HK-2 (cell line): Measurements from ENCODE around the gene PDPK1.
"Not testable (repeated sequence)": the region's sequence is repeated elsewhere in the genome, so short reads cannot be mapped to it uniquely, and the experiment has no call there.

Experiments
- DNase-seq: peaks from one replicate; pipeline ENCODE4 v3.0.0-alpha.2; 2018; ENCODE audit not compliant: unreplicated experiment

Gene PDPK1

DNA sequence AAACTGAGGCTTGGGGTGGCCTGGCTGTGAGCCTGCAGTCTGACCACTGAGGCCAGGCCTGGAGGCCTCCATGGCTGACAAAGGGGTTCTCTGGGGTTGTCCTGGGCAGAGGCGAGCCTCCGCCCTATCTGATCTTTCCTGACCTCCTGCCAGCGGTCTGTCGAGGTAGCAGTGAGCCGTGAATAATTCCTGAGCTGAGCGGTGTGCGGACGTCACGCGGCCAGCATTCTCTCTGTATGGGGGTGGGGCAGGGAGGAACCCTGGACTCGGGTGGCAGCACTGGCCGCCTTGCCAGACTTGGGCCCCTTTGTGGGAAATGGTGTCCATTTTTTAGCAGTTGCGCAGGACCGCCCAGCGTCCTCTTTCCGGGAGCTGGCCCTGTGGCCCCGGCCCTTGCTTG is 74.1 kb downstream of the PDPK1 start:
- not testable (repeated sequence) for DNase-seq

DNA sequence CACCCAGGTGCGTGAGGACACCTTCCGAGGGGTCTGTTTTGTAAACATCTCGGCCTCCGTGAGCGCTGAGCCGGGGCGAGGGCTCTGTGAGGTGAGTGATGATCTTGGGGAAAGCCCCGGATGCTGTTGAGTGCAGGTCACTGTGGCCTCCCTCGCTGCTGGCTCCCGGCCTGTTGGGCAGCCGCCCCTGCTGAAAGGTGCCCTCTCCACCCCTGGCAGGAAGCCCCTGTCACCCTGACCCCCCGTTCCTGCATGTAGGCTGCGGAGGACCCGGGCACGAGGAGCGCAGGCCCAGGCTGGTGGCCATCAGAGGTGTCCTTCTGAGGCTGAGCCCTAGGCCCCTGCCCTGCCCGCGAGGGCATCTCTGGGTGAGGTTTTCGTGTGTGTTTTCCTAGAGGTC is 75.4 kb downstream of the PDPK1 start:
- not testable (repeated sequence) for DNase-seq

DNA sequence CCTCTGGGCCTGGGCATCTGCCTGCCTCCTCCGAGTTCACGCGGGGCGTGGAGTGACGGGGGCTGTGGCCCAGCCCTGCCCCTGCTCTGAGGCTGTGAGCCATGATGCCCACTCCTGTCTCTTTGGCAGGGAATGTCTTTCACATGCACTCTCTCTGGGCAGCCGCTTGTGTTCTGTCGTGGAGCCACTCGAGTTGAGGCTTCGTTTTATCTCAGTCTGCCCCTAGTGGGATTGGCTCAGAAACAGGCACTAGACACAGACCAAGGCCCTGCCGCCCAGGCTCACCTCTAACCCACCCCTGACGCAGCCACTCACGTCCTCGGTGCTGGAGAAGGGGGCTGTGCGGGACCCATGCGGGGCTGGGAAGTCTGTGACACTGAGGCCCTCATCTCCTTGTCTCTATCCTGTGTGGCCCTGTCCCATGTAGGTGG is 77.0 kb downstream of the PDPK1 start:
- DNase-seq: no peak

- not testable (repeated sequence) for DNase-seq
These were observed 81.1 kb downstream of the PDPK1 start for GRCh38 chr16:2618964-2619363.

DNA sequence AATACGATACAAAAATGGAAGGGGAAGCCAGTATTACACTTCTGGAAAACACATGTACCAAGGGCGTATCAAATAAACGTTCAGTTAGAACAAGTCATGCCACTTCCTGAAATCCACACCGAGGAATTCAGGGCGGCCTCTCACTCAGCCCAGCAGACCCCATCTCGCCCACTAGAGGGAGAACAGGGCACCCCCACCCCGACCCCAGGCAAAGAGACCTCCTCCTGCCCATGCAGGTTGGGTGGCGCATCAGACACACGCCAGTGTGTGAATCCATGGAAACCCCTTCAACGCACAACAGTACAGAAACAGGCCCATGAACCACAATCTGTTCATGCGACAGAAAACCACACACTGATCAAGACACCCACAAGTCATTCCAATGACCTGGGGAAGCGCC is 81.8 kb downstream of the PDPK1 start:
- not testable (repeated sequence) for DNase-seq

DNA sequence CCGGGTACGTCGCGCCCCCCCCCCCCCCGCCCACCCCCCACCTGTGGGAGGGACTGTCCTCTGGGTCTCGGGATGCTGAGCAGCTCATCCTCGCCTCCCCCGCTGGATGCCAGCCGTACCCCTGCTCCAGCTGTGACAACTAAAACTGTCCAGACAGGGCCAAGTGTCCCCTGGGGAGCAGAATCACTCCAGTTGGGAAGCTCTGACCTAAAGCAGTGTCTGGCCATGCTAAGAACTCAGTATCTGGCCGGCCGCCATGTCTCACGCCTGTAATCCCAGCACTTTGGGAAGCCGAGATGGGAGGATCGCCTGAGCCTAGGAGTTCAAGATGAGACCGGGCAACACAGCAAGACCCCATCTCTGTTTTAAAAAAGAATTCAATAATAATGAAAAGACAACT is 83.0 kb downstream of the PDPK1 start:
- not testable (repeated sequence) for DNase-seq

DNA sequence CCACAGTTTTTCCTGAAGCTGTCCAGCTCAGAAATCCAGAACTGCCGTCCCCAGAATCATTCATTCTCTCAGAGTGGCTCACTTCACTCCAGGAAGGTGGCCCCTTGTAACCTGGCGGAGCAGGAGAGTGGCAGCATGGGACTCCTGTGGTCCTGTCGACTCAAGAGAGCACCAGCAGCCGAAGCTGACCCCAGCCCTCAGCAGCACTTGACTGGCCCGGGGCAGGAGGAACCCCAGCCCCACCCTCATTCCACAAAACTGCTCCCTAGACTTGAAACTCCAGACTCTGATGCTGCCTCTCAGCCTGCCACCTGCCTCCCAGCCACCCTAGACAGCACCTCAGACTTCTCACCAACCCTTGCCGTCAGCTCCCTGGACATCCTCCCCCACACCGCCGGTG is 83.6 kb downstream of the PDPK1 start:
- not testable (repeated sequence) for DNase-seq

- DNase-seq: not testable (repeated sequence)
These were observed 89.3 kb downstream of the PDPK1 start for GRCh38 chr16:2627075-2627474.

- DNase-seq: not testable (repeated sequence)
These were observed 93.4 kb downstream of the PDPK1 start for GRCh38 chr16:2631203-2631602.

DNA sequence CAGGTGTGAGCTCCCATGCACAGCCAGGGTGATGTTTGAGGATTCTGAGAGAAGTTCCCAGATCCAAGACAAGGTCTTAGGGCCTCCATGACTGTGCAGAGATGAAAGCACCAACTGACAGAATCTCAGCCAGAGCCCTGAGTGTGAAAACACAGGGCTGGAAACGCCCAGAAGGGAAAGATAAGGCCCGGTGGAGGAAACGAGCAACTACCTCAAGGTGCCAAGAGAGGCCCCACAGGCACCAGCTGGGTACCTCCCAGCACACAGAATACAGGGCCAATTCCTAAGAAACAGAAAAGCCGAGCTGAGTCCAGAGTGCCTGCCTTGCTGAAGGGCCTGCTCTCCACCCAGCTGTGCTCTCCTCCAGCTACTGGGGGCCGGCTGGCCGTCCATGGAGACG is 94.5 kb downstream of the PDPK1 start:
- DNase-seq: not testable (repeated sequence)

DNA sequence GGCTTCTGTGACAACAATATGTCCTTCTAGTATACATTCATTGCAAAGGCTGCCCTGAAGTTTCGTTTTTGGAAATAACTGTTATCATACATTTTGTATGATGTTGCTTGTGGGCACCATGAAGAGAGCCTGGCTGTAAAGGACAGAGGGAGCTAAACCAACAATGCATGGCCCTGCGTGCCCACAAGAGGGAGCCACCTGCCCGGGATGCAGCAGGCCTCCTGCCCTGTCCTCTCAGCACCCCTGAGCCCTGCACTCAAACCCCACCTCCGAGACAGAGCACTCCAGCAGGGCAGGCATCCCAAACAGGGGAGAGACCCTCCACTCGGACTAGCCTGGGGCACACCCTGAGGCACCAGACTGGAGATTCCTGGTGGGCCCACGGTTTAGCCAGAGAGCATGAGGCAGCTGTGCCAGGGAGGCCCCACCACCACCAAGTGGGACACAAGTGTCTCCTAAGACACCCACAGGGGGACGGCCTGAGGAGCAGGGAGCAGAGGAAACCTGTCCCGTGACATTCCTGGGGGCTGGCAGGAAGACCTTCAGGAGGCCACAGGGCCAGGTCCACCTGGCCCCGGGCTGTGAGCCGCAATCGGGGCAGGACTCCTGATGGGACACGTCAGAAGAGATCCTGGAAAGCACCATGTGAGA is 101.4 kb downstream of the PDPK1 start:
- not testable (repeated sequence) for DNase-seq

GRCh38 chr16:2639722-2640072 is 101.9 kb downstream of the PDPK1 start:
- DNase-seq: not testable (repeated sequence)

DNA sequence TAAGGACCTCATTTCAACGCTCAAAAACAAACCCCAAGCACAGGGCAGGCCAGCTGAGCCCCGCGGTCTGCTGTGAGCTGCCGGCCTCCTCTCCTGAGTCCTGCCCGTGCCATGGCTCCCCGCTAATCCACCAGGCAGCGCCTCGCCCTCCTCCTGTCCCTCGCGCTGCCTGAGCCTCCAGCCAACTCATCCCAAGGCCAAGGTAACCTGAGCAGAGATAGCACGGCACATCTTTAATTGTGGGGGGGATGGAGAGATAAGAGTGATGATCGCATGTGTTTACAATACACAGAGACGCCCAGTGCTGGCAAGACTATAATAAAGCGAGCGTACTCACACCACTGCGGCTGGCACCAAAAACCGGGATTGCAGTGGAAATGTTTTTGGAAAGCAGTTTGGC is 104.7 kb downstream of the PDPK1 start:
- not testable (repeated sequence) for DNase-seq

- not testable (repeated sequence) for DNase-seq
These were observed 107.1 kb downstream of the PDPK1 start for GRCh38 chr16:2644754-2645453.

DNA sequence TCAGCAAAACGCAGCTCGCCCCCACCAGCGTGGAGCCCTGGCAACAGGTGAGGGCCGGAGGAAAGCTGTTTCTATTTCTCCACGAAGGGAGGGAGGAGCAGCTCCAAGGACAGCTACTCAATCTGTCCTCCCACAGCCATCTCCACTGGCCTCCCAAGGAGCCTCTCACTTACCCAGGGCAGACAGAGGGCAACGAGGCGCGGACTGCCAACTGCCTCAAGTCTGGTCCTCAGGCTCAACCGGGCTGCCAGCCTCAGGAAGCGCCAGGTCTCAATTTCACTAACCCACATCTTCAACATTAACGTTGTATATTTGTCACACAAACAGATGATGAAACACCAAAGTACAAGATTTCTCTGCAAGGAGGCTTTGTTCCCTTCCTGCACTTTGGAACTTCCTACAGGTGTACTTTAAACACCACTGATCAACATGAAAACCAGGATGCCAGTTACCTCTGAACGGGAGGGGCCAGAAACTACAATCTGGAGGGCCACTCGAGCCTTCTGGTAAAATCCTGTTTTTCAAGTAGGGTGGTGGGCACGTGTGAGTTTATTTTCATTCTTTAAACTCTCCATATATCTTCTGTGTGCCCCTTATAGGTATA is 113.5 kb downstream of the PDPK1 start:
- DNase-seq: not testable (repeated sequence)
